ENCODE measurements around the gene HOXA7.

Gene HOXA7

DNA sequence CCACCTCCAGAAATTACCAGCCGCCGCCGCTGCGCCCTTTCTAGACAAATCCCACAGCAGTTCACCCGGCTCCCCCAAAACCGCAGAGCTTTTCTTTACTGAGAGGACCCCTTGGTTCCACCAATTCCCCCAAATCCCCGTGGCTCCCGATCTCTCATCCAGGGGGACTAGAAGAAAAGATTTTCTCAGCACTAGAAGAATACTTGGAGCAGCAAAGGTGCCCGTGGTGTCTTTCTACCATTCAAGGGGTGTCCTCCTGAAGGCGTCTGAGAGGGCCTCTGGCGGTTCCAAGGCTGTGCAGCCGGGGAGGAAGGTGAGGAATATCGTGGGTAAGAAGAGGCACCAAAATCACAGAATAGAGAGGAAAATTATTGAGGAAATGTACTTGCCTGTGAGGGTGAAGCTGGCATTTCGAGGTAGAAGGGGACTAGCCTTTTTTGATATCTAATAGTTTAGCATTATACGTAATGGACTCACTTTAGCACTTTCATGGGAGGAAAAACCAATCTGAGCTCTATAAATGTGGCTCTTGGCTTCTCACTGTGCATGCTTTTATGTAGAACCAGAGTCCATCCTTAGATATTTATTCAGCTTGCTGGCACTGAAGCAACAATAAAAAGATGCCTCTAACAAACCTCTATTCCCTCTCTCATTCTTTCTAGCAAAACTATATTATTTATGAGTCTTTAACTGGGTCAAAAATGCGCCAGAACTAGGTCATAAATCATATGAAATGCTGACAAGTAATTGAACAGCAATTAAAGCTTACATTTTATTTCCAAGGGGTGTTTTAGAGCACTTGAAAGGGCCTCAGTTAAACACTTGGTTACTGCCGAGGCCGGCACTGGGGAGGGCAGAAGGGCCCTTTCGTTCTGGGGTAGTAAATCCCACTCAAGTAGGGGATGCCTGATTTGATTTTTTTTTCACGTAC is 40.2 kb downstream of the HOXA7 start:
- no peak for DNase-seq

DNA sequence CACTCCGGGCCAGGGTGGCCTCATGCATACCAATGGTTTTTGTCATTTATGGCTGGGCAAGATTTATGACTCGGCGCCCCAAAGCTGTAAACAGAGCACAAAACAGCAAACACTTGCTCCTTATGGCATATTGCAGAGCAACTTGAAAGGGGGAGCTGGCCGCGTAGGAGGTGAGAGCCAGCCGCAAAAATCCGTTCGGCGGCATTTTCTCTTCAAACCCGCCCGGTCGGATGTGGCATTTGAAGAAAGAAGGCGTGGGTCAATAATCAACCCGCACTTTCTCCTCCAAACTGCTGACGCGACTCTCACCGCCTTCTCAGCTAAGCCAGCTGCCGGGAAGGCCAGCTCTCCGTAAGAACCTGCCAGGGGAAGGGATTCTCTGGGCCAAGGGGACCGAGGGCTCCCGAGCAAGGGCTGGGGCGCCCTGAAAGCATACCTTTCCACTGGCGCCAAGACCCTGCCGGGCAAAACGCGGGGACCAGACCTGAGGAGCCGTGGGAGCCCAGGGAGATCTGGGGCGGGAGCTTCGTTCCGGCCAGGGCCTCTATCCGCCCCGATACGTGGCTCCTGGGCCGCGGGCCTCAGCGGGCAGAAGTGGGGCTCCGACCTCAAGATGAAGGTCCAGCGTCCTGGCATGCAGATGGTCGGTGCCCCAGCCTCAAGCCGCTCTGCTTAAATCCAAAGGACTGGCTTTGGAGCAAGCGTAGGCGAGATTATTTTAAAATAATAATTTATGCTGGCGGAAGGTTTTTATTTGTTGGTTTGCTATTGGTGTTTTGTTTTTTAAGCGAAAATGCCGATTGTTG is 41.1 kb downstream of the HOXA7 start:
- no peak for DNase-seq

DNA sequence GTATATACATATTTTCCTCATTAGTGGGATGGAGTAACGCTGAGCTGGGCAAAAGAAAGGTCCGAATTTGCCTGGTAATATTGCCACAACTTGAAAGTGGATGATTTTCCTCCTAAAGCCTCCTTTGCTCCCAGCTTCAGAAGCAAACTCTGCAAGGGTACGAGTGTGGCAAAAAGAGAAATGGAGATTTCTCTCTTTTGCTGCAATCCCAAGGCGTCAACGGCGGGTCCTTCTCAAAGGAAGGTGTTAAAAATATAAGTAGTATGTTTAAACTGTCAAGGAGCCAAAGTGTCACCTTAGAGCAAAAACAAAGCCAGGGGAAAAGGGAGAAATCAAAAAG is 41.6 kb downstream of the HOXA7 start:
- no peak for DNase-seq

DNA sequence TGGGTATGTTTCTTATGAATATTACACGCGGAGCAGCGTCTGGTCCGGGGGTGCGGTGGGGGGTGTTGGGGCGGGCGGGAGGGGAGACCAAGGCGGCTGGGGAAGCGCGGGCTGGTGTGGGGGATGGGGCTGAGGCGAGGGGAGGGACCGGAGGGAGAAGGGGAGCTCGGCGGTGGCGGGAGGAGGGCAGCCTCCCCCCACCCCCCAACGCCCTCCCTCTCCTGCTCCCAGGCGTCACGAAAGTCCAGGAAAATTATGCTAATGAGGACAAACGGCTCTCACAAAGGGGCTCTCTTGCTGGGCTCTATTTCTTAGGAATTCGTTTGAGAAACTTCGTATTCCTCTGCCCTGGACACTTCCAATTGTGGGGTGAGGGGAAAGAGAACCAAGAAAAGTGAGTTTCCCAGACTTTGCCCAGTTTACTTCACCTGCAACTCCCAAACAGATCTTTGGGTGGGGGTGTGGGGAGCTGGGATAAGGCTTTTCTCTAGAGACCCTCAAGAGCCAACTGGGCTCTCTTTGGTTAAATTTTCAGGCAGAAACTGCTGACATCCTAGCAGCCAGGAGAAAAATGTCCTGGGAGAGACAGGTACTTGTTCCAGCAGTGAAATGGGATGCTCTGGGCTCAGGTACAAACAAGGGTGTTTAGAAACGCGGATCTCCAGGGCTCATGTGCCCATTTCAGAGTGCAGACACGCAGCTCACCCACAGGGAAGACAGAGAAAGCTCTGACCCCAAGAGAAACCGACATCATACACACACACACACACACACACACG is 42.3 kb downstream of the HOXA7 start:
- DNase-seq, result no peak

DNA sequence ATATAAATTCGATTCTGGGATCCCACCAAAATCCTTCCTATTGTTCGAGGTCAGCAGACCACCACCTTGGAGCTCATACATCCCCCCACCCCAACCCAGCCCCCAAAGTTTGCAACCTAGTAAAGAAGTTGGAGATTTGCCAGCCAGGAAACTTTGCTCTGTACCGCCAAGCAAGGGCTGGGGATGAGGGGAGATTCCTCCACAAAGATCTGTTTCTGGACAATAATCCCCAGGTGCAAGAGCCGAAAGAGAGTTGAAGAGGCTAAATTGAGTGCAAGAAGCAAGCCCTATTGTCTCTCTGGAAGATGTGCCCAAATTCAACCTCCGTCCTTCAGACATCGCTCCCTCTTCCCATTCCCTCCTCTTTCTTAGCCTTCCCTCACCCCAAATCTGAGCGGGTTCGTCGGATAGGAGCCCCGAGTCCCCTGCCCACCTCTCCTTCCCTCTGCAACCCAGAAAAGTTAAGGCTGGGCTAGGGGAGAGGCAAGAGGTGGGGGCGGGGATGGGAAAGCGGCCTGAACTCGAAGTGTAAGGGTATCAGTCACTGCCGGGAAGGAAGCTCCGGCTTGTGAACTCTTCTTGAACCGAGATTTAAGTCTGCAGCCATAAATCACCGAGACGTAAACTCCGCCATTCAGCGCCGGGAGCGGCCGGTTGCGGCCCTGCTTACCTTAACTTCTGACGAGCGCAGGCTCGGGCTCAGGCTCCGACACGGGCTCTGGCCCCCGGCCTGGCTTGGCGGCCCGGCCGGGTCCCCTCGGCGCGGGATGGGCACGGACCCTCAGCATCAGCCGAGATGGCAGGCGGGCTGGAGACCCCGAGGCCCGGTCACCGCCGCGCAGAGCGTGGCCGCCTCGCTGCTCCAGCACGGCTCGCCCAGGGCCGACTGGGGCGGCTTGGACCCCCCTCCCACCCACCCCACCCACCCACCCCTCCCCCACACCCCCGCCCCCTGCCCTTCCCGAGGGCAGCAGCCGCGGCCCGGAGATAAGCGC is 43.2 kb downstream of the HOXA7 start:
- DNase-seq, result no peak

DNA sequence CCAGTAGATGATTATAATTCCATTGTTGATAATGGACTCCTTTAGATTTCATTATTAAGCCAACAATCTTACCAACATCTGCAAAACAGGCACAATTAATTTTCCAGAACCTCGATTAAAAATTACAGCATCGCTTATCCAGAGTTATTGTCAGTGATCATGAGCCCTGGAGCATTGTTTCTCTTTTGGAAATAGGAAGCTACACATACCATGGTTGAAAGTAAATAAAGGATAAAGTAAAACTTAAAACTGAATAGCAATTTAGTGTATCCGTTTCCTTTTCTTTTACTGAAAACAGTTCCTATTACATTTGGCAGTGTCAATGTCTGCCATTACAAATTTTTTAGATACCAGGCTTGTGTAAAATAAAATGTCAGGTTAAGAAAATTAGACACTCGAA is 44.1 kb downstream of the HOXA7 start:
- no peak for DNase-seq

DNA sequence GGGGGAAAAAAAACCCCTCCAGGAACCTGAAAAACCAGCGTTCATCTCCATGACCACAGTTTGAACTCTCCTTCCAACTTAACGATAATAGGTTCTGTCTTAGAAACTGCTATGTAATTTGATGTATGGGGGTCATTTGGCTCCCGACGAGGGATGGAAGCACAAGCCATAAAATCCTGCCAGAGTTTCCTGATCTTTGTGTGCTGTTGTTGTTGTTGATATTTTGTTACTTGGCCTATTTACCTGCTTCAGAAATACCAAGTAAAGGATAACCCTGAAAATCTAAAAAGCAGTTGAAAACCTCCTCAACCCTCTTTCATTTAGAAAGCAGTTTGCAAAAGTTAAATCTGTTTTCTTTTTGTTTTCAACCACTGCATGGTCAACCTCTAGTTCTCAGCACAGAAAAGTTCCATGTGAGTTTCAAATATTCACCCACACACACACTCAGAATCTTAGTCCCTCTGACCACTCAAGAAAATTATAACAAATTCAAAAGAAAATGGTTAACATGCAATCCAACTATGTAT is 44.7 kb downstream of the HOXA7 start:
- no peak for DNase-seq

DNA sequence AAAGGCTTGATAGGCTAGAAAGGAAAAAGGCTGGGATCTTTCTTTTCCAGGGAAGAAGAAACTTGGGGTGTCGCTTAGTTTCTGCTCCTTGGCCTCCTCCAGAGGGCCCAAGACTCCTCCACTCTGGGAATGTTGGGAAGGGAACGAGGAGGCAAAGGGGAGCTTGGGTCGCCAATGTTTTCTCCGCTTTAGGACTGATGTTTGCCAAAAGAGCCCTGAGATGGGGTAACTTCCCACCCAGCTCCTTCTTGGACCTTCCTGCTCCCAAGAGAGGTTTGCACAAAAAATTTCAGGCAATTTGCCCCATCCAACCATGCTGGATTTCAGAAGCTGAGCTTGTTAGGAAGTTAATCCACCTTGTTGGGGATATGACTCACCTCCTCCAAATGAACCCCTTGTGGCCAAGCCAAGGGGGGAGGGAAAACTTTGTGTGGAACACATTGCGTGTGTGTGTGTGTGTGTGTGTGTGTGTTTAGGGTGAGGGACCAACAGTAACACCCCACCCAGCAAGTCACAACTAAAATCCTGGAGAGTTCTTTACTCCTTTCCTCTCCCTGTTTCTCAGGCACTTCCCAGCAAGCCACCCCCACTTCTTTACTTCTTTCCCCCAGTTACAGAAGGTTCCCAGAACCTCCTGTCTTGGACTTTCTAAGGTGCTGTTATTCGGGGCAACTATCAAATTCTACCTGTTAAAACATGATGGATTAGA is 45.3 kb downstream of the HOXA7 start:
- no peak for DNase-seq

DNA sequence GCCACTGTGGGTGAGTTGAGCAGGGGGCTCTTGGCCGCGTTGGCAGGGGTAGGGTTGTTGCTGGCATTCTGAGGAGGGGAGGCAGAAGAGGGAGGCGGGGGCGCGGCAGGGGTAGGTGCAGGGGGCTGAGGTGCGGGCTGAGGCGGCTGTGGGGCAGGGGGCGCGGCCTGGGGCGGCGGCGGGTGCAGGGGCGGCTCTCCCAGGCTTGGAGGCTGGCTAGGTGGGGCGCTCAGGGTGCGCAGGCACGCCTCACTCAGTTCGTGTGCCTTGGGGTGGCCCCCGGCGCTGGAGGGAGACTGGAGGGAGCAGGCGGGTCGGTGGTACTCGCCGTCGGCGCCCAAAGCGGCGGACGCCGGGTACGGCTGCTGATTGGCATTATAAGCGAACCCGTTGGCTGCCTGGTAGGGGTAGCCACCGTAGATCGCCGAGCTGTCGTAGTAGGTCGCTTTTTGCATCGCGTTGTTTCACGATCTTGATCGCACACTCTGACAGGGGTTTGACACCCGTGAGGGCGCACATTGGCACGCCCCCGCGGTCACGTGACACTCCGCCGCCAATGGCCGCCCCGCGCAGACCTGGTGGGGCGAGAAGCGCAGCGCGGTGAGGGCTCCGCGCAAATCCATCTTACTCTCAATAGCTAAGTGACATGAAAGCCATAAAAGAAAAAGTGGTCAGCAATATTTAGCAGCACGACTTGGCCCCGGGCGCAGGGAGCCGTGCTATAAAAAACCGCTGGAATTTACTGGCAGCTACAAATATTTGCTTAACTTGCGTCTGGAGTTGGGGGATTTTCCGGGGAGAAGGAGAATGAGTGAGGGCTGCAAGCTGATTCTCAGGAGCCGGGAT is 46.1 kb downstream of the HOXA7 start:
- DNase-seq, result no peak

DNA sequence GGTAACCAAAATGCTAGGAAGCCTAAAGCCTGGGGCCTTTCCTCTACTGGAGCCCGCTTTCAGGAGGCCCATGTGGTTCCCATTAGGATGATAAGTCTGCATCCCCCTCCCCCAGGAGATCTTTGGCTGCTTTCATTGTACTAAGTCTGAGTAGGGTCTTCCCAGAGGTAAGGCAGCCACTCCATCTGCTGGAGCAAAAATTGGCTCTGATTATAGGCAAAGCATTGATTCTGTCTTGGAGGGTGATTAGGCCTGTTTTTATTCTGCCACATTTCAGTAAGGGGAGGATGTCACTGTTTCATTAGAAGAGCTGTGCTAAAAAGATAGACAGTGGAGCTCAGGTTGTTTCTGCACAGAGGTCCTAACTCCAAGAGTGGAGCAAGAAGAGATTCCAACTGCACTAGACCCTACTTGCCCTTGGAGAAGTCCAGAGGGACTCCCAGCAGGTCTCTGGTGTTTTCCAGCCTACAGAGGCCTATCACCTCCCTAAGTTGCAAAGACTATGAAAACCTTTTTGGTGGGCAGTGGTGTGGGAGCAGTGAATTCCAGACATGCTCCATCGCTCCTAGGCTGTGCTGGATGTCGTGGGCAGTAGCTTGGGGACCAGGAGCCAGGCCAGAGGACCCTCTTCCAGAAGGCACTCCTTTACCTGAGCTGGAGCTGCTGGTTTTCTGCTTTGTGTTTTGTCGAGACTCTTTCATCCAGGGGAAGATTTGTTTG is 46.8 kb downstream of the HOXA7 start:
- no peak for DNase-seq

DNA sequence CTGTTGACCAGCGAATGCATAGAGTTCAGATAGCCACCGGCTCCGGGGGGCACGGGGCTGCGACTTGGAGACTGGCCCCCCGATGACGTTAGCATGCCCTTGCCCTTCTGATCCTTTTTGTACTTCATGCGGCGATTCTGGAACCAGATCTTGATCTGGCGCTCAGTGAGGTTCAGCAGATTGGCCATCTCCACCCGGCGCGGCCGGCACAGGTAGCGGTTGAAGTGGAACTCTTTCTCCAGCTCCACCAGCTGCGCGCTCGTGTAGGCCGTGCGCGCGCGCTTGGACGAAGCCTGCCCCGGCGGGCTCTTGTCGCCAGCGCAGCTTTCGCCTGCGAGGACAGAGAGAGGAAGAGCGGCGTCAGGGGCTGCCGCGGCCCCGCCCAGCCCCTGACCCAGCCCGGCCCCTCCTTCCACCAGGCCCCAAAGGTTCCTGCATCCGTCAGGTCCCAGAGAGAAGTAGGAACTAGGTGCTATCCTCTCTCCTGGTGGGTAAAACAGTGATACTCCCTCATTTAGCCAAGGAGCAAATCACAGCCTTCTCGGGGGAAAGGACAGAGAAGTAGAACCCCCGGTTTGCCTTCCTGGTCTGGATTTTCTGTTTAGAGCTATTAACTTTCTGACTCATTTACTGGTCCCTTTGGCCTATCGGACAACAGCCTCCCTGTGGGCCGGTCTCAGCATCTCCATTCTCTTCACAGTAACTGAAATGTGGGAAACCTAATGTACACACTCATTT is 47.9 kb downstream of the HOXA7 start:
- no peak for DNase-seq

DNA sequence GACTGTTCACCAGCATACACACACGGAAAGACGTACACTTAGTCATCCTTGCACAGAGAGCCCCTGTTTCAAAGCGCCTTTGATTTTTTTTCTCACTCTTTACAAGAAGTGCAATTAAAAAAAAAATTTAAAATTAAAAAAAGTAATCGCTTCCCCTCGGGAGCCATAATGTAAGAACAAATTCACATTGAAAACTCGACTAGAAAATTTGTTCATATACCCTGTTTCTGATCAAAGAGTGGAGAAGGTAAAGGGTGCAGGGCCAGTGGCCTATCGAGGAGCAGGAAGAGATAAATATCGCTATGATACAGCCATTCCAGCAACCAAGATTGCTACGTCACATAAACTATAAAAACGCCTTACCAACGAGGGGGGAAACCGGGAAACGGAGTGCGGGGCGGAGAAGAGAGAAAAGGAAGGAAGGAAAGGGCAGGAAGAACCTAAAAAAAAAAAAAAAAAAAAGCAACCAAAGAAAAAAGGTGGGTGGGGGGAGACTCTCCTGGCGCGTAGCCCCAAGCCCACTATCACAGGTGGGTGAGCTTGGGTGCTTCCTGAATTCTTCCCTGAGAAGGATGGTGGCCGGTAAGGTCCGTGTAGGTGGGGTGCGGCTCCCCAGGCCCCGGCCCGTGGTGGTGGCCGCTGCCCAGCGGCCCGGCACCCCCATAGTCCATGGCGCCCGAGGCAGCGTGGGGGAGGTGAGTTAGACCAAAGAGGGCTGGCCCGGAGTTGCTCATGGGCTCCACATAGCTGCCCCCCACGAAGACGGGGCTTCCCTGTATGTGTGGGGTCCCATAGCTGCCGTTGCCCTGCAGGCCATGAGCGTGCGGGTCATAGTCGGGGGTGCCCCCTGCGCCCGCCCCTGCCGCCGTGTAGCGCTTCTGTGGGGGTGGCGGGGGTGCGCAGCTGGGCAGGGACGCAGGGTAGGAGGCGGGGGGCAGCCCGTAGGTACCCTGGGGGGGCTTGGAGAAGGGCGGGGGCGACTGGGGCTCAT is 48.8 kb downstream of the HOXA7 start:
- DNase-seq, result no peak

DNA sequence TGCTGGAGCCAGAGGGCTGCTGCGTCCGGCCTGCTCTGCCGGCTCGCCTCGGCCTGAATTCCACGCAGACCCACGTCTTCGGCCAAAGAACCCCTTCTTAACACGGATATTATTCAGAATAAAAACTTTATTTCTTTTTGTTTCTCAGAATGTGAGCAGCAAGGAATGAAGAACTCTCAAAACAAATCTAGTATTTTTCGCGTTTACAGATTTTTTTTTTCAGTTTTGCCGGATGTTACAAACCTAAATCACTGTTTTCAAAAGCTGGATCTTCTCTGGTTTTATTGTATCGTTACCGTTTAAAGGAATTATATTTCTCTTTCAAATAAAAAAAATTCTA is 49.6 kb downstream of the HOXA7 start:
- DNase-seq, result no peak

DNA sequence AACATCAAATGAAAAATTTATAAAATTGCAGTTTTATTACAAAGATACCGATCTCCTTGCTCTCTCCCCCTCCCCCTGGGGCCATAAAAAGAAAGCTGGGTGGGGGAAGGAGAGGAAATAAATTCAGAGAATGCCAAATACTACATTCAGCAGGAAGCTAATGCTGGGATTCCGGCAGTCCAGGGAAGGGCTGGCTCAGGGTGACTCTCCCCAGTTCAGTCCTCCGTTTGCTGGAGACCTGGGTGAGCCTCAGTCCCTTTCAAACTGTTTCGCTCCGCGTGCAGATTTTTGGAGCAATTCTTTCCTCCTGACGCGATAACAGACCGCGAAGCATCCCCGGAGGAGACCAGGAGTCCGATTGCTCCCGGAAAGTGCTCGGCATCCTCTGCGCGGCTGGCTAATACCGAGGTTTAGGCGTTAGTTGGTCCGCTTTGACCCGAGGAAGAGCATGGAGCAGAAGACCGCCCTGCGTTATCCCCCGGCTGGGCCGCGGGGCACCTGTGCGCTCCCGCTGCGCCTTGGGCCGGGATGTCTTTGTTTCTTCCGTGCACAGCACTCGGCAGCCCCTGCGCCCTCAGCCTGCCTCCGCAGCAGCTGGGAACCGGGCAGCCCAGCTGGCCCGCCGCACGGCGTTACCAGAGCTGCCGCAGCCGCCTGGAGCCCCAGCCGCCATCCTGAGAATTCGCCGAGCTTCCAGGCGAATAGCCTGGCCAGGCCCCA is 50.1 kb downstream of the HOXA7 start:
- DNase-seq, result no peak

DNA sequence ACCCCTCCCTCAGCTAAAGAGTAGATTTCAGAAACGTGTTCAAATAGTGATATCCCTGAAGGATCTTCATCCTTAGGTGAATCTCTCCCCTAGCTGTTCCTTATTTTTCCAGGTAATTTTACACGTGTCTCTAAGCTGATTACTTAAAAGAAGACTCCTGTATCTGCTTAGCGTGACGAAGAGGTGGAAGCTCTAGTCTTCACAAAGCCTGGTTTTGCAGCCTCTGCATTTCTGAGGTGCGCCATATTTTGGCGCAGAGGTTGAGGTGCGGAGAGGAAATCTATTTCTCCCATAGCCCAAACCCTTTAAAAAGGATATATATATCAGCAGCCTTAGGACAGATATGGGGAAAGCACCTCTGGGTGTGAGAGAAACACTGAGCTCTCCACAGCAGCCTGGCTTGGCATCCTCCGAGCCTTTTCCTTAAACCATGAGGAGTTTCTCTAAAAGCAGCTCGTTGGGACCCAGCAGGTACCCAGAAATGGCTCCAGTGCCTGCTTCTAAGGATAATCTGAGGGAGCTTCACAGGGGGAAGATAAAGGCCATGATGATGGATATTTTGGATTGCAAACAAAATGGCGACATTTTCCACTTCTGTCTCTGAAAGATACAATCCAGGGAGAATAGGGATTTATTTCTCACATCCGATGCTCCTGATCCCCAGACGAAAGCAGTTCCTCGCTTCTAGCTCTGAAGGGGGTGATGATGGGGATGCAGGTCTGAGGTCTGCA is 51.0 kb downstream of the HOXA7 start:
- DNase-seq, result no peak

All from activated CD4-positive, alpha-beta T cell treated with anti-CD3 and anti-CD28 coated beads for 4 hours (primary cell).